Measurements from ENCODE around the gene KCTD13.
"Not testable (repeated sequence)": the region's sequence is repeated elsewhere in the genome, so short reads cannot be mapped to it uniquely, and the experiment has no call there.

KCTD13 gene

GRCh38 chr16:29925781-29926710, at the start of gene KCTD13:
Gene KCTD13, minus strand, starts transcription at chr16:29926226. Its CDS starts 193 bp downstream, at chr16:29926033.
- intact Hi-C loops (cut with DNase I): loop anchor here (2.0 to 5.0 kb wide), 2 partner anchors 25 to 36 kb away; partner anchors contain the start of genes ASPHD1 and TMEM219
- peak; percentile 76 to 97 (median 81) for DNase-seq

GRCh38 chr16:29975134-29975538, 49.1 kb upstream of the KCTD13 start:
- intact Hi-C loops (cut with DNase I): no loop called here
- no peak for DNase-seq

- intact Hi-C loops (cut with DNase I): loop anchor here (5.0 kb wide), 1 partner anchor 112 kb away; the partner anchor contains the start of gene CDIPT
- DNase-seq: peak in 3 of 10 donors; percentile 70 to 83 (median 75)
Measured at GRCh38 chr16:29974291-29975133, 48.5 kb upstream of the KCTD13 start.

GRCh38 chr16:29973384-29974246, 47.6 kb upstream of the KCTD13 start, which contains the start of gene TAOK2:
Gene TAOK2, plus strand, starts transcription at chr16:29973868. Its CDS starts 3,905 bp downstream, at chr16:29977773.
- intact Hi-C loops (cut with DNase I): loop anchor here (1.0 to 5.0 kb wide), 3 partner anchors 22 to 111 kb away; partner anchors contain the start of genes CDIPT, HIRIP3 and SEZ6L2
- peak; percentile 97 to 100 (median 99) for DNase-seq

GRCh38 chr16:29972992-29973383, 47.0 kb upstream of the KCTD13 start:
- intact Hi-C loops (cut with DNase I): loop anchor here (1.0 to 5.0 kb wide), 3 partner anchors 22 to 111 kb away; partner anchors contain the start of genes CDIPT, HIRIP3 and SEZ6L2
- DNase-seq: peak in 1 of 10 donors; percentile 5

GRCh38 chr16:29972500-29972899, 46.5 kb upstream of the KCTD13 start:
- peak in 1 of 10 donors; percentile 1 for DNase-seq
- intact Hi-C loops (cut with DNase I): loop anchor here (2.0 to 5.0 kb wide), 2 partner anchors 74 to 110 kb away; partner anchors contain the start of genes CDIPT and SEZ6L2

GRCh38 chr16:29971304-29971703, 45.3 kb upstream of the KCTD13 start:
- DNase-seq: peak in 1 of 10 donors; percentile 22
- intact Hi-C loops (cut with DNase I): loop anchor here (5.0 kb wide), 1 partner anchor 109 kb away; the partner anchor contains the start of gene CDIPT

GRCh38 chr16:29968205-29968604, 42.2 kb upstream of the KCTD13 start:
- peak in 1 of 10 donors; percentile 6 for DNase-seq
- intact Hi-C loops (cut with DNase I): no loop called here

- intact Hi-C loops (cut with DNase I): loop anchor here (5.0 kb wide), 1 partner anchor 36 kb away; the partner anchor contains the start of gene KCTD13
- DNase-seq: peak in 2 of 10 donors; percentile 39 to 59
Measured at GRCh38 chr16:29963021-29963743, 37.2 kb upstream of the KCTD13 start.

- intact Hi-C loops (cut with DNase I): loop anchor here (5.0 kb wide), 1 partner anchor 35 kb away; the partner anchor contains the start of gene KCTD13
- DNase-seq: peak in 3 of 10 donors; percentile 5 to 67 (median 15)
Measured at GRCh38 chr16:29962344-29962994, 36.4 kb upstream of the KCTD13 start.

GRCh38 chr16:29961479-29962343, 35.7 kb upstream of the KCTD13 start, which contains the start of gene TMEM219:
Gene TMEM219, plus strand, starts transcription at chr16:29962079. Its CDS starts 1,065 bp downstream, at chr16:29963144.
- peak; percentile 82 to 99 (median 90) for DNase-seq
- intact Hi-C loops (cut with DNase I): loop anchor here (5.0 kb wide), 1 partner anchor 34 kb away; the partner anchor contains the start of gene KCTD13

GRCh38 chr16:29961127-29961478, 35.1 kb upstream of the KCTD13 start:
- intact Hi-C loops (cut with DNase I): loop anchor here (5.0 kb wide), 1 partner anchor 34 kb away; the partner anchor contains the start of gene KCTD13
- no peak for DNase-seq

- not testable (repeated sequence) for DNase-seq
- intact Hi-C loops (cut with DNase I): loop anchor here (5.0 kb wide), 1 partner anchor 33 kb away; the partner anchor contains the start of gene KCTD13
Measured at GRCh38 chr16:29959821-29960220, 33.8 kb upstream of the KCTD13 start.

- no peak for DNase-seq
- intact Hi-C loops (cut with DNase I): no loop called here
Measured at GRCh38 chr16:29959293-29959692, 33.3 kb upstream of the KCTD13 start.

GRCh38 chr16:29958756-29959155, 32.7 kb upstream of the KCTD13 start:
- no peak for DNase-seq
- intact Hi-C loops (cut with DNase I): no loop called here

GRCh38 chr16:29951625-29952365, 25.8 kb upstream of the KCTD13 start:
- intact Hi-C loops (cut with DNase I): no loop called here
- no peak for DNase-seq
